Gastrocnemius medialis (tissue), 4 donors: ENCODE measurements around the gene SEC24D.

Source experiments
- CTCF ChIP-seq, 5 experiments: fragments of 450-650 bp in 3 of 5; fragments of 200-600 bp in 2 of 5; sonication (generic) in 2 of 5; IDR thresholded peaks in 4 of 5; conservative IDR thresholded peaks in 1 of 5; 1 replicate in 4 of 5; 2 replicates in 1 of 5; pipeline ENCODE4 v1.5.1; 2016 to 2019; ENCODE audit warnings: antibody characterized with exemption in 5 of 5, mild to moderate bottlenecking in 3 of 5, moderate library complexity in 3 of 5
- POLR2A ChIP-seq, 2 donors: fragments of 450-650 bp; IDR thresholded peaks; one replicate each; pipeline ENCODE4 v1.6.1; 2017; ENCODE audit warnings: antibody characterized with exemption in 2 of 2, mild to moderate bottlenecking in 2 of 2, moderate library complexity in 2 of 2

- TF ChIP-seq POLR2A (IDR thresholded peaks at IDR 0.05) (no peak), CTCF (IDR thresholded peaks at IDR 0.05 in 4 of 5, conservative IDR thresholded peaks at IDR 0.05 in 1 of 5) (peak in 1 of 5 experiments; percentile 38)
Measured at GRCh38 chr4:118682928-118683327, 153.0 kb downstream of the SEC24D start.
